GM19455 (cell line): ENCODE results near the gene FAM187B.
"Not testable (repeated sequence)": the region's sequence is repeated elsewhere in the genome, so short reads cannot be mapped to it uniquely, and the experiment has no call there.

Source experiments
- ATAC-seq: cut with Tn5 transposase; IDR thresholded peaks from one replicate; pipeline ENCODE4 v1.9.1; 2021; ENCODE audit not compliant: unreplicated experiment

The FAM187B gene

DNA sequence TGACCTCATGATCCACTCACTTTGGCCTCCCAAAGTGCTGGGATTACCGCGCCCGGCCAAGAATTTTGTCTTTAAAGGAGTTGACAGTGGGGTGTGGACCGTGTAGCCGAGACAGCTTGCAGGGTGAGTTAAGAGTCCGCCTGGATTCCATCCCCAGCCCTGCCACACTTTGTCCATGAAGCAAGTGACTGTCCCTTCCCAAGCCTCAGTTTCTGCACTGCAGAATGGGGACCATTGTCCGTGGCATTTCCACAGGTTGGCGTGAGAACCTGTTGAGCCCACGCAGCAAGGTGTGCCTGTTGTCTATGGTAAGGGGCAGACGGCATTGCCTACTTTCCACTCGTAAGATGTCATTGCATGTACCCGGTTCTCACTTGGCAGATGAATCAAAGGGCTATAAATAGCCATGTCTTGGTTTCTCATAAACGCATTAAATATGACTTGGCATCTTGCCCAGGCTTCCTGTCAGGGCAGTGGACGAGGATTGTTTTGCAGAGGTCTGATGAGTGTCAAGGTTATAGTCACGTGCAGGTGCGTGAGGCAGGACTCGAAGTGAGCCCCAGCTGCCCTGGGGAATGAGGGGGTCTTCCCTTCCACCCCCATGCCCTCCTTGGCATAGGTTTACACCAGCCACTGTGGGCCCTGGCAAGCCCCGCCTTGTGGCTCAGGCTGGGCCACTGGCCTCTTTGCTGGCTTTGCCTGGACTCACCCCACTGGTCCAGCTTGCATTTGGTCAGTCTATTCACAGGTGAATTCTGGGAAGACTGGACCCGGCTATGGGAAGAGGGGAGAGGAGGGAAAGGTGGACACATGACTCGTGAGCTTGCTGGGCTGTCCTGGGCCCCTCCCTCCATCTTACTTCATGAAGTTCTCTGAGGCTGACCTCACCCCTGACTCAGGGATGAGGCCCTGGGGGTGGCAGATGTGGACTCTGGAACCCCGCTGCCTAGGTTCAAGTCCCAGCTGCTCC is 14.6 kb downstream of the FAM187B start:
- no peak for ATAC-seq

DNA sequence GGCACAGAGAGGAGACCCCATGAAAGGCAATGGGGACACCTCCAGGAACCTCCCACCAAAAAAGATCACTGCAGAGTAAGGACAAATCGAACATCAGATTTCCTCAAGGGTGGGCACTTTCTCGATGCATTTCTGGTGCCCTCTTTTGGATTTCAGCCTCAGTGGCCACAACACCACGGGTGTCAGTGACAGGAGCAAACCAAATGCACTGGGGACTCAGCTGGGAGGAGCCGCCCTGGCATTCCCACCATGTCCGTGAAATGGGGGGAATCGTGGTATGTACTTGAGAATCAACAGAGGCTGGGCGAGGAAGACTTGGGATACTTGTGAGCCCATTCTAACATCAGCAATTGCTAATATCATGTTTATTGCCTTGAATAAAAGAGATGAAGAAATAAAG is 16.3 kb downstream of the FAM187B start:
- no peak for ATAC-seq

DNA sequence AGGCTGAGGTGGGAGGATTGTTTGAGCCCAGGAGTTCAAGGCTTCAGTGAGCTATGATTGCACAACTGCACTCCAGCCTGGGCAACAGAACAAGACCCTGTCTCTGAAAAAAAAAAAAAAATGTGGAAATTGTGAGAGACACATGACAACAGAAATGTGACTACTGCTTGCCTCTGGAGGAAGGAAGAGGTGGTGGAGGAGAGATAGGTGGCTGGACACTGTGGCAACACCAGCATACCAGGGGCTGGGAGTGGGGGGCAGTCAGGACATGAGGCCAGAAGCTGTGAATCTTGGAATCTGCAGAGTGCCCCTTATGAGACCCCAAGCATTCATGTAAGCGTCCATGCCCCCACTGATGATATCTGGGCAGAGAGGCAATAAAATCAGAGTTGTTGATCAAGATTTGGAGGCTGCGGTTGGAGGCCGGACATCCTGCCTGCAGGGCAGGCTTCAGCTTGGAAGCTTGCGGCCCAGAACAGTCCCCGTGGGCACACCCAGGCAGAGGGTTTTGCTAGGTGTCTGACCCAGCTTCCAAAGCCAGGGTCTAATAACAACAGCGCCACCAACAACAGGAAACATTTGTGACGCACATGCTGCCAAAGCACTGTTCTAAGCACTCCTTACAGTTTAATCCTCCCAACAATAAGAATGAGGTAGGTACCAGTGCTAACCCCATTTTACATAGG is 16.9 kb downstream of the FAM187B start:
- no peak for ATAC-seq

DNA sequence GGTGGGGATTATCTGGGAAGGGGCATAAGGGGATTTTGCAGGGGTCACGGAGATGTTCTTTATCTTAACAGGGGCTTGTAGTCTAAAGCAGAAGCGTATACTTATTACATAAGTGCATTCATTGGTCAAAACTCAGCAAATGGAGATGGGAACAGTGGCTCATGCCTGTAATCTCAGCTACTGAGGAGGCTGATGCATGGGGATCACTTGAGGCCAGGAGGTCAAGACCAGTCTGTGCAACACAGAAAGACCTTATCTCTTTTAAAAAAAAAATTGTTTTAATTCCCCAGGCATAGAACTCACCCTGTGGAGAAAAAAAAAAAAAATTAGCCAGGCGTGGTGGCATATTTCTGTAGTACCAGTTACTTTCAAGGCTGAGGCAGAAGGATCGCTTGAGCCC is 18.9 kb downstream of the FAM187B start:
- no peak for ATAC-seq

DNA sequence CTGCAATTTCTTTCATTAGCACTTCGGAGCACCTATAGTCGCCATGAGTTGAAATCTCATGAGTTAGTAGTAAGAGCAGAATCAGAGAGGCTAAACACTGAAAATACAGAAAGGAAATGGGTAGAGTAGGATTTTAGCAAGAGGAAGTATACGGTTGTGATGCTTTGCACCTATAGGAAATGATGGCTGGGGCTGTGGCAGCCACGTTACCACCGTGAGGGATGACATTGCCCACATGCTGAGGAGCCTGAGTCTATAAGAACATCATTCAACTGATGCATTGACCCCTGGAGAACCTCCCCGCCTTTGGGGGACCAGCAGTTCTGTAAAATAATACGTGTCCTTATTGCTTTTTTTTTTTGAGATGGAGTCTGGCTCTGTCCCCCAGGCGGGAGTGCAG is 20.4 kb downstream of the FAM187B start:
- no peak for ATAC-seq

DNA sequence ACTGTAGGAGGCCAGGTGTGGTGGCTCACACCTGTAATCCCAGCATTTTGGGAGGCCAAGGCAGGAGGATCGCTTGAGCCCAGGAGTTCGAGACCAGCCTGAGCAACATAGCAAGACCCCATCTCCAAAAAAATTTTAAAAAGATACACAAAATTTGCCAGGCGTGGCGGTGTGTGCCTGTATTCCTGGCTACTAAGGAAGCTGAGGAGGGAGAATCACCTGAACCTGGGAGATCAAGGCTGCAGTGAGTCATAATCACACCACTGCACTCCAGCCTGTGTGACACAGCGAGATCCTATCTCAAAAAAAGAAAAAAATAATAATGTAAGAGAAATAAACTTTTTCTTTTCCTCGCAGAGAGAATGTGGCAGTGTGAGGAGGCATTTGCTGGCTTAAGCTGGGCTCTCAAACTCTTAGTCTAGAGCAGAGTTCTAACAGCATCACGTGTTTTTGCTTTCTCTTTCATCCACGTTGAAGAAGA is 21.1 kb downstream of the FAM187B start:
- no peak for ATAC-seq

DNA sequence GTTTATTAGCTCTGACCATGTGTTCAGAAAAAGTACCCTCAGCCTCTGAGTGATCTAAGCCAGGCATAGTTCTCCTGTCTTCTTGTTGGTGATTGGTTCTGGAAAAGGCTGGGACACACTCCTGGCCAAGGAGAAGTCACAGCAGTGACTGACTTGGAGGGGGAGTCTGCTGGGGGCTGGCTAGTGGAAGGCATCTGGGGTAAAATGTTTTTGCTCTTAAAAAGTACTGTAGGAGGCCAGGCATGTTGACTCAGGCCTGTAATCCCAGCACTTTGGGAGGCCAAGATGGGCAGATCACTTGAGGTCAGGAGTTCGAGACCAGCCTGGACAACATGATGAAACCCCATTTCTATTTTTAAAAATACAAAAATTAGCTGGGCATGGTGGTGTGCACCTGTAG is 21.7 kb downstream of the FAM187B start:
- no peak for ATAC-seq

DNA sequence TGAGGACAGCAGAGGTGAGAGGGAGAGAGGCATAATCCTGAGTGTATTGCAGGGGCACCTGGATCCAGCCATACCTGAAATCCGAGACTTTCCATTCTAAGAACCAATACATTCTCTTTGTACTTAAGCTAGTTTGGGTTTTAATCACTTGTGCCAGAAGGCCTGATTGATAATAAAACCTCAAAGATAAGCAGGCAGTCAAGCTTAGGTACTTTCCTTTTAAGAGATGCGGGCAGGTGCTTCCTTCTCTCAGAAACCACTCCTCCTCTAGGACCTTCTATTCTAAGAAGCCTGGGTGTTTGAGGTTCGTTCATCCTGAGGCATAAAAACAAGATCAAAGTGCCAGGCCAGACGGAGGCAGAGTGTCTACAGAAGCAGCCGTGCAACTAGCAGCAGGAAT is 22.2 kb downstream of the FAM187B start:
- no peak for ATAC-seq

DNA sequence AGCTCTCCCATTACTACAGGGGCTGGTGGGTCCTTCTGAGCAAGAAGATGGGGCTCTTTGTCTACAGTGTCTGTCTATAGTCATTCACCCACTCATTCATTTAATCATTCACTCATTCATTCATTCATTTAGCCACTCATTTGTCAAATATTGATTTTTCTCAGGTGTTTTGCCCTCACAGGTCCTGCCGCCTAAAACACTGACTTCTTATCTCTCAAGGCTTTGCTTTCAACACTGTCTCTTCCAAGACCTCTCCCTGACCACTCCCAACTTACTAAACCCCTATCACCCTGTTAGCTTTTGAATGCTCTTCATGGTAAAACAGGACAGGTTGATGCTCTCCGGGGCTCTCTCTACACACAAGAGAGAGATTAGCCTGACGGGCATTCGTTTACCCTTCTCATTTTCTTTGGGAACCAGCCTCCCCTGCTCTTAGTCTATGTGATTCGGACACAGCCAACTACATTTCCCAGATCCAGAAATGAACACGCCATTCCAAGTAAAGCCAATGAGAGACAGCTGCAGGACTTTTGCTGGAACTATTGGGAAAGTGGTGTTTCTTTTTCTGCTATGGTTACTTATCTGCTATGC is 22.7 kb downstream of the FAM187B start:
- ATAC-seq: peak; percentile 17

DNA sequence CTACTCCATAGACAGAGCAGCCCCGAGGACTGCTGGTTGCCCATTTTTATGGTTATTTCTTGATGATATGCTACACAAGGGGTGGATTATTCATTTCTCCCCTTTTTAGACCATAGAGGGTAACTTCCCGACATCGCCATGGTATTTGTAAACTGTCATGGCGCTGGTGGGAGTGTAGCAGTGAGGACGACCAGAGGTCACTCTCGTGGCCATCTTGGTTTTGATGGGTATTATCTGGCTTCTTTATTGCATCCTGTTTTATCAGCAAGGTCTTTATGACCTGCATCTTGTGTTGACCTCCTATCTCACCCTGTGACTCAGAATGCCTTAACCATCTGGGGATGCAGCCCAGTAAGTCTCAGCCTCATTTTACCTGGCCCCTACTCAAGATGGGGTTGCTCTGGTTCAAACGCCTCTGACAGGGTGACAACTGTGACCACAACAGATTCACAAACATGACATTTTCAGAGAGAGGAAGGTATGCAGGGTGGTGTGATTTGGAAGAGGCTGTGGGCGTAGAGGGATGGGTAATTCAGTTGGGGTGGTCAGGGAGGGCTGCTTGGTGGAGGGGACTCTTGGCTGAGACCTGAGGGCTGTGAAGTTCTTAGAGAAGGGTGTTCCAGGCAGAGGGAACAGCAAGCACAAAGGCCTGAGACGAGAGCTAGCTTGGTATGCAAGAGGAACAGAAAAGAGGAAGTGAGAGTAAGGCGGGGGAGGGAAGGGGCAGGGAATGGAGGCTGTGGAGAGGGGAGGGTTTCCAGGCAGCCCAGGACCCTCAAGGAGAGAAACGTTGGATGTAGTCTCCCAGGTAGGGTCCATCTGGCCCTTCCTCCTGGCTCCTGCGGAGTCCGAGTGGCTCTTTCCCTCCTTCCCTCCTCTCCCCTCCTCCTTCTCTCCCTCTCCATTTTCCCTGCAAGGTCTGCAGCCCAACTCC is 23.5 kb downstream of the FAM187B start:
- peak; percentile 74 for ATAC-seq

DNA sequence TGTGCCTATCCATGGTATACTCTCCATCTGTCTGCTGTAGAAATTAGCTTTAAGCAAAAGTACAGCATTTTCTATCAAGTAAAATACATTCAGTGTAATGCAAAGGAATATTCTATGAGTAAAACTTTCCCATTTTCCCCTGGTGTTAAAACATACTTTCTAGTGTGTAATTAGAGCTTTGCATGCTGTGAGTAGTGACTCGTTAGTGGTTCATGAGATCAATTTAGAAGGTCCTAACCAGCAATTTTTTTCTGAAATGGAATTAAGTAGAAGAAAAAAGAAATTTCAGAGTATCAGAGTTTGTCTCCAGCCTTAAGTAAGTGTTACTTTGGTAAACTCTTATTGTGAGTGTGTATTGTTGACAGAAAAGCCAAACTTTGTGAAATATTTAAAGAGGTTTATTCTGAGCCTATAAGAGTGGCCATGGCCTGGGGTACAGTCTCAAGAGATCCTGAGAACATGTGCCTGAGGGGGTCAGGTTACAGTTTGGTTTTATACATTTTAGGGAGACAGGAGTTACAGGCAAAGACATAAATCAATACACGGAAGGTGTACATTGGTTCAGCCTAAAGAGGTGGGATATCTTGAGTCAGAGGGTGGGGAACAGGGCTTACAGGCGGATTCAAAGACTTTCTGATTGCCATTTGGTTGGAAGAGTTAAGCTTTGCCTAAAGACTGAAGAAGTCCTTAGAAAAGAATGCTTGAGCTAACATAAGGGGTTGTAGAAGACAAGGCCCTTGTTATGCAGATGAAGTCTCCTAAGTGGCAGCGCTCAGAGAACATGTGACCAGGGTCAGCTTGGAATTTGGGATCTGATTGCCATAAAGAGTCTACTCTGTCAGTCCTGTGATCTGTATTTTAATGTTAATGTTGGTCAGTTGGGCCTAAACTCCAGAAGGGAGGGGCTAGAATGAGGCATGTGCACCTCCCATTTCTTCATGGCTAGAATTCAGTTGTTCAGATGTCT is 25.5 kb downstream of the FAM187B start:
- no peak for ATAC-seq

DNA sequence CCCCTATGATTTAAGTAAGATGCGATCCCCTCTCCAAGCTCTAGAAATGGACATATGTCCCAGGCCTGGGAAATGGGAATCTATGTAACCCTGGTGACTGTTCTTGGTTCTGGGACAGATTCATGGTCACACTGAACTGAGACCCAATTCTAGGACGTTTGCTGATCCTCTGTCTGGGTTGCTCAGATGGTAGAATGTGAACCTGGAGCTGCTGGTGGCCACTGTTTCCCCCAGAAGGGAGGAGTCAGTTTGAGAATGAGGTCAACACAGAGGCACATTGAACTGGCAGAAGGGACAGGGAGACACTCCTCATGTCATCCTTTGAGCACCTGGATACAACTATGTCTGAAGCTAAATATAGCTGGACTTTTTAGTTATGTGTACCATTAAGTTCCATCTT is 29.1 kb downstream of the FAM187B start:
- ATAC-seq: no peak

DNA sequence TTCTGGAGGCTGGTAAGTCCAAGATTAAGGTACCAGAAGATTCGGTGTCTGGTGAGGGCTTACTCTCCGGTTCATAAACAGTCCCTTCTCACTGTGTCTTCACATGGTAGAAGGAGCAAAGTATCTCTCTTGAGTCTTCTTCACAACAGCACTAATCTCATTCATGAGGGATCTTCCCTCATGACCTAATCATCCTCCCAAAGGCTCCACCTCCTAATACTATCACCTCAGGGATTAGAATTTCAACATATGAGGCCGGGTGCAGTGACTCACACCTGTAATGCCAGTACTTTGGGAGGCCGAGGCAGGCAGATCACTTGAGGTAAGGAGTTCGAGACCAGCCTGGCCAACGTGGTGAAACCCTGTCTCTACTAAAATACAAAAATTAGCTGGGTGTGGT is 31.7 kb downstream of the FAM187B start:
- not testable (repeated sequence) for ATAC-seq

DNA sequence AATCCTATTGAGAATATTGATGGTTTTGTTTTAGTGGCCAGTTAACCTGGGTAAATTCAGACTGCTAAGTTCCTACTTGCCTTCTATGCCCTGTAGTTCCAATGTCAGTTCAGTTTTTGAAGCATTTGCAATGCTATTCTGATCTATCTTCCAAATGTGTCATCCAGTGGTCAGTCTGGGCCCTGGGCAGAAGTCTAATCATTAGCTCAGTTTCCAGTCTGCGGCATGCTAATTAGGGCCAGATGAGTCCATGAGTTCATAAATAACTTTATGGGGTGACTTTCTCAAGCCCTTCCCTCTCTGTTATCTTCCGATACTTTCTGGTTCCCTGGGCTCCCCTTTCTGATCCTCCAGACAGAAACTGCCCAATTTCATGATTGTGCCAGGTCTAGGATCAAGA is 32.7 kb downstream of the FAM187B start:
- ATAC-seq: no peak

DNA sequence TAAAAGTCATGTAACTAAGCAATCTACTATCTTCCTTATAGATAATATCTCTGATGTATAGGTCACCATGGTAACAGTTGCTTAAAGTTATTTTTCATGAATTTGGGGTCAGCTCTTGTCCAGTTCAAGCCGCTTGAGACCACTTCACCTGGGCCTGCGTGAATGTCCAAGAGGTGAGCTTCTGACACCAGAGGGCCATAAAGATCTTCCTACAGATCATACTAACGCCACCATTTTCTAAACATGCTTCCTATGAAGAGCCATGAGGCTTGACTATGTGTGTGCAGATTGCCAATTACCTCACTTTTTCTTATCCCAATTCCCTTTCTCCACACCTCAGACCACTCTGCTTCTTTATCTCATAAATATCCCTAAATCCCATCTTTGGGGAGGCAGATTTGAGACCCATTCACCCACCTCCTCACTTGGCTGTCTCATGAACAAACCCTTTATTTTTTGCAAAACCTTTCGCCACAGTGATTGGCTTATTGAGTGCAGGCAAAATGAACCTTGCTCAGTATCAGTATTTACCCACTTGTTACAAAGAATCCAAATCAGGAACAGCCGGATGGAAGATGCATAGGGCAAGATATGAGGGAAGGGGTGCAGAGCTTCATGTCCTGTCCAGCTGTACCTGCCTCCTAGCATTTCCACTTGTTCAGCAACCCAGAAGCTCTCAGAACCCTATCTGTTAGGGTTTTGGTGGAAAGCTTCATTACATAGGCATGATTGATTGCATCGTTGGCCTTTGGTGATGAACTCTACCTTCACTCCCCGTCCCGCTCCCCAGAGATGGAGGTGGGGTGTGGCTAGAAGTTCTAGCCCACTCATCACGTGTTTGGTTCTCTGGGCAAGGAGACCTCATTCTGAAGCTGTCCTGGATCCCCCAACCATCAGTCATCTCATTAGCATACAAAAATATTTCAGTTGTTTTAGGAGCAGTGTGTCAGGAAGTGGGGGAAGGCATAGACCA is 34.2 kb downstream of the FAM187B start:
- no peak for ATAC-seq

DNA sequence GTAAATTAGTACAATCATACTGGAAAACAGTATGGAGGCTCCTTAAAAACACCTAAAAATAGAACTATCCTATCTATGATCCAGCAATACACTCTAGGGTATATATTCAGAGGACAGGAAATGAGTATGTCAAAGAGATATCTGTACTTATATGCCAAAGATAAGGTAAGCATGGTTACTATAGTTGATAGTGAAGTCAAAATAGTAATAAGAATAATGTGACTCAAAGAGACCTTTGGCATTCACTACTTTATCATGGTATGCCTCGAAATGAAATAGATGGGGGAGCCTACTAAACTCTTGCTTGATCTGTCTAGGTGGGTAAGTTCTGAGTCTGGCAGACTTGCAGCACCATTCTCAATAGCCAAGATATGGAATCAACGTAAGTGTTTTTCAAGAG is 43.7 kb downstream of the FAM187B start:
- ATAC-seq: no peak

DNA sequence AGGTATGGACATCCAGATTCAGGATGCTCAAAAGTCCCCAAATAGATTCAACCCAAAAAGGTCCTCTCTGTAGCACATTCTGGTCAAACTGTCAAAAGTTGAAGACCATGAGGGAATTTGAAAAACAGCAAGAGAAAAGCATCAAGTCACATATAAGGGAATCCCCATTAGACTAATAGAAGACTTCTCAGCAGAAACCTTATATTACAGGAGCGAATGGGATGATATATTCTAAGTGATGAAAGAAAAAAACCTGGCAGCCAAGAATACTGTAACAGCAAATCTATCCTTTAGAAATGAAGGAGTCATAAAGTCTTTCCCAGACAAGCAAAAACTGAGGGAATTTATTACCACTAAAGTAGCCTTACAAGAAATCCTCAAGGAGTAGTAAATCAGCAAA is 44.3 kb downstream of the FAM187B start:
- ATAC-seq: no peak

DNA sequence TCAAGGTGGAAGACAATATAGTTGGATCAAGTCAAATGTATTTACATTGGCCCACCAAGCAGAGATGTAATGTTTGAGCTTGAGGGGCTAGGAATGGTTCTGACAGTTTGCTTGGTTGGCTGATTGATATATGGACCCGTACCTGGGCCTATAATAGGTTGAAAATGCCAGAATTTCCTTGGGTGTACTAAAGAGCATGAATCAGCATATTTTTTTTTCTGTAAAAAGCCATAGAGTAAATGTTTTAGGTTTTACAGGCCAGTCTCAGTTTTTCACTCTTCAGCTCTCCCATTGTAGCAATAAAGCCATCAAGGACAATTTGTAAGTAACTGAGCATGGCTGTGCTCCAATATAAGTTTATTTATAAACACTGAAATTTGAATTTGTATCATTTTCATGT is 47.2 kb downstream of the FAM187B start:
- ATAC-seq: no peak
